ENCODE data around the gene SEC22C.

DNA sequence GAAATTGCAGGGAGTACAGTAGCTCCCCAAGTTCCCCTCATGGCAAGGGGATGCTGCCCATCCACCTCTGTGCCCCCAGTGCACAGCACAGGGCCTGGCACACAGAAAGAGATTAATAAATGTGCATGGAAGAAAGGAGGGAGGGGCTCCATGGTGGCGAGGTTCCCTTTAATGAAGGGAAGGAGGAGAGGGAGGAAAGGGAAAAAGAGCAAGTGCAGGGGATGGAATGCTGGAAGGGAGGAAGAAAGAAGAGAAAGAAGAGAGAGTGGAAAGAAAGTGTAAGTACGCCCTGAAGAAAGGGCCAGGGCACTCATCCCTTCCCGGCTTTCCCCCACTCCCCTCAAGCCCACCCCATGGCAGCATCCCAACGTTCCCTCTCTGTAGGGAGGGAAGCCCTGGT is 80.9 kb downstream of the SEC22C start:
- TF ChIP-seq POLR2AphosphoS5 (IDR thresholded peaks at IDR 0.05): no peak
- TF ChIP-seq, protein P1, sequence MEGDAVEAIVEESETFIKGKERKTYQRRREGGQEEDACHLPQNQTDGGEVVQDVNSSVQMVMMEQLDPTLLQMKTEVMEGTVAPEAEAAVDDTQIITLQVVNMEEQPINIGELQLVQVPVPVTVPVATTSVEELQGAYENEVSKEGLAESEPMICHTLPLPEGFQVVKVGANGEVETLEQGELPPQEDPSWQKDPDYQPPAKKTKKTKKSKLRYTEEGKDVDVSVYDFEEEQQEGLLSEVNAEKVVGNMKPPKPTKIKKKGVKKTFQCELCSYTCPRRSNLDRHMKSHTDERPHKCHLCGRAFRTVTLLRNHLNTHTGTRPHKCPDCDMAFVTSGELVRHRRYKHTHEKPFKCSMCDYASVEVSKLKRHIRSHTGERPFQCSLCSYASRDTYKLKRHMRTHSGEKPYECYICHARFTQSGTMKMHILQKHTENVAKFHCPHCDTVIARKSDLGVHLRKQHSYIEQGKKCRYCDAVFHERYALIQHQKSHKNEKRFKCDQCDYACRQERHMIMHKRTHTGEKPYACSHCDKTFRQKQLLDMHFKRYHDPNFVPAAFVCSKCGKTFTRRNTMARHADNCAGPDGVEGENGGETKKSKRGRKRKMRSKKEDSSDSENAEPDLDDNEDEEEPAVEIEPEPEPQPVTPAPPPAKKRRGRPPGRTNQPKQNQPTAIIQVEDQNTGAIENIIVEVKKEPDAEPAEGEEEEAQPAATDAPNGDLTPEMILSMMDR (IDR thresholded peaks at IDR 0.05): no peak
- no peak for TF ChIP-seq POLR2A (IDR thresholded peaks at IDR 0.05)

All from suprapubic skin (tissue), 4 donors.